ENCODE results near the gene CEP57L1. TPM values are rescaled to one million over a fixed set of nuclear protein-coding genes. Genes with fewer than 3 reads are reported as not detected.
"Not testable (repeated sequence)": the region's sequence is repeated elsewhere in the genome, so short reads cannot be mapped to it uniquely, and the experiment has no call there.

Gene CEP57L1
- polyA plus RNA-seq, 3 donors, result 3.4 to 5.2 (median 3.9) TPM

- H3K4me3 Mint-ChIP-seq, result no peak overlapping the region
- Histone ChIP-seq H3K79me2 (ENCODE audit: insufficient read depth, low read length) (peaks cover 3% of the 10 kb centered on the region), H3K27ac (ENCODE audit: low read depth in 1 of 2, low read length in 2 of 2) (no peak overlapping the region), H3K36me3 (replicated peaks in 1 of 2; ENCODE audit: control insufficient read depth in 1 of 2, insufficient read depth in 2 of 2, low read length in 2 of 2) (peaks cover 0 to 17% of the 10 kb centered on the region in 2 donors), H3K4me2 (replicated peaks; ENCODE audit: extremely low read depth, low read length, poor library complexity, severe bottlenecking) (no peak overlapping the region), H3K27me3 (ENCODE audit: control insufficient read depth in 2 of 2, insufficient read depth in 2 of 2, low read length in 2 of 2) (no peaks in the 10 kb centered on the region), H2AFZ (ENCODE audit: insufficient read depth, low read depth, low read length, poor library complexity, severe bottlenecking) (no peak overlapping the region), H3K4me3 (replicated peaks in 1 of 3; ENCODE audit: low read depth in 2 of 3, low read length in 3 of 3) (no peak overlapping the region), H3K9ac (ENCODE audit: insufficient read depth, low read length, poor library complexity, severe bottlenecking) (no peak overlapping the region), H3K4me1 (ENCODE audit: control insufficient read depth in 1 of 2, insufficient read depth in 2 of 2, low read length in 2 of 2) (peaks cover 0 to 7% of the 10 kb centered on the region in 2 donors), H3K9me3 (replicated peaks in 1 of 2; ENCODE audit: control insufficient read depth in 1 of 2, insufficient read depth in 1 of 2, low read length in 2 of 2) (no peaks in the 10 kb centered on the region), H4K20me1 (ENCODE audit: insufficient read depth, low read length) (peaks cover 17% of the 10 kb centered on the region)
- intact Hi-C loops (cut with micrococcal nuclease), result no loop called here
- no peaks in the 10 kb centered on the region for H3K27me3 Mint-ChIP-seq (ENCODE audit: low read depth in 3 of 3)
- no peak overlapping the region for H3K27ac Mint-ChIP-seq
- peak; percentile 37 to 62 (median 44) for DNase-seq
- no peaks in the 10 kb centered on the region for H3K9me3 Mint-ChIP-seq
- peaks cover 12 to 16% of the 10 kb centered on the region in 2 donors for H3K36me3 Mint-ChIP-seq
- peak; percentile 26 for TF ChIP-seq CTCF (IDR thresholded peaks at IDR 0.05)
- H3K4me1 Mint-ChIP-seq, result peaks cover 9% of the 10 kb centered on the region
- 13% methylated on average over 1 of the region's 1 CpG for WGBS (ENCODE audit: insufficient coverage)
Measured at GRCh38 chr6:109082188-109082577, 13.1 kb upstream of the CEP57L1 start.

GRCh38 chr6:109083657-109084056, 11.7 kb upstream of the CEP57L1 start:
- intact Hi-C loops (cut with micrococcal nuclease), result no loop called here
- no peak overlapping the region for H3K4me3 Mint-ChIP-seq
- H3K27ac Mint-ChIP-seq, result no peak overlapping the region
- DNase-seq, result no peak
- WGBS (ENCODE audit: insufficient coverage), result no CpG with 5 or more reads among the region's 1 CpG
- Histone ChIP-seq H3K4me2 (replicated peaks; ENCODE audit: extremely low read depth, low read length, poor library complexity, severe bottlenecking) (no peak overlapping the region), H3K9ac (ENCODE audit: insufficient read depth, low read length, poor library complexity, severe bottlenecking) (no peak overlapping the region), H3K36me3 (replicated peaks in 1 of 2; ENCODE audit: control insufficient read depth in 1 of 2, insufficient read depth in 2 of 2, low read length in 2 of 2) (peaks cover 0 to 27% of the 10 kb centered on the region in 2 donors), H3K27ac (ENCODE audit: low read depth in 1 of 2, low read length in 2 of 2) (no peak overlapping the region), H3K4me1 (ENCODE audit: control insufficient read depth in 1 of 2, insufficient read depth in 2 of 2, low read length in 2 of 2) (peaks cover 5 to 15% of the 10 kb centered on the region in 2 donors), H2AFZ (ENCODE audit: insufficient read depth, low read depth, low read length, poor library complexity, severe bottlenecking) (no peak overlapping the region), H3K79me2 (ENCODE audit: insufficient read depth, low read length) (peaks cover 7% of the 10 kb centered on the region), H3K9me3 (replicated peaks in 1 of 2; ENCODE audit: control insufficient read depth in 1 of 2, insufficient read depth in 1 of 2, low read length in 2 of 2) (no peaks in the 10 kb centered on the region), H4K20me1 (ENCODE audit: insufficient read depth, low read length) (peaks cover 13% of the 10 kb centered on the region), H3K27me3 (ENCODE audit: control insufficient read depth in 2 of 2, insufficient read depth in 2 of 2, low read length in 2 of 2) (no peaks in the 10 kb centered on the region), H3K4me3 (replicated peaks in 1 of 3; ENCODE audit: low read depth in 2 of 3, low read length in 3 of 3) (no peak overlapping the region)
- H3K27me3 Mint-ChIP-seq (ENCODE audit: low read depth in 3 of 3), result no peaks in the 10 kb centered on the region
- H3K4me1 Mint-ChIP-seq, result peaks cover 17% of the 10 kb centered on the region
- TF ChIP-seq CTCF (IDR thresholded peaks at IDR 0.05), result no peak
- H3K9me3 Mint-ChIP-seq, result no peaks in the 10 kb centered on the region
- H3K36me3 Mint-ChIP-seq, result peaks cover 14 to 24% of the 10 kb centered on the region in 2 donors

- H3K9ac ChIP-seq (ENCODE audit: insufficient read depth, low read length, poor library complexity, severe bottlenecking); H3K27ac ChIP-seq (ENCODE audit: low read depth in 1 of 2, low read length in 2 of 2); intact Hi-C loops (cut with micrococcal nuclease); H3K27me3 Mint-ChIP-seq (ENCODE audit: low read depth in 3 of 3); H3K4me3 Mint-ChIP-seq; H3K27me3 ChIP-seq (ENCODE audit: control insufficient read depth in 2 of 2, insufficient read depth in 2 of 2, low read length in 2 of 2); H3K9me3 ChIP-seq (replicated peaks in 1 of 2; ENCODE audit: control insufficient read depth in 1 of 2, insufficient read depth in 1 of 2, low read length in 2 of 2); H3K4me2 ChIP-seq (replicated peaks; ENCODE audit: extremely low read depth, low read length, poor library complexity, severe bottlenecking); H3K79me2 ChIP-seq (ENCODE audit: insufficient read depth, low read length); DNase-seq; H3K4me3 ChIP-seq (replicated peaks in 1 of 3; ENCODE audit: low read depth in 2 of 3, low read length in 3 of 3); H3K9me3 Mint-ChIP-seq; H2AFZ ChIP-seq (ENCODE audit: insufficient read depth, low read depth, low read length, poor library complexity, severe bottlenecking): not testable (repeated sequence)
- H4K20me1 ChIP-seq (ENCODE audit: insufficient read depth, low read length), result peaks cover 13% of the 10 kb centered on the region
- Mint-ChIP-seq H3K36me3 (peaks cover 14 to 24% of the 10 kb centered on the region in 2 donors), H3K27ac (peak overlapping the region in 1 of 7 donors; percentile 66), H3K4me1 (peaks cover 17% of the 10 kb centered on the region)
- H3K4me1 ChIP-seq (ENCODE audit: control insufficient read depth in 1 of 2, insufficient read depth in 2 of 2, low read length in 2 of 2), result peaks cover 5 to 15% of the 10 kb centered on the region in 2 donors
- WGBS (ENCODE audit: insufficient coverage), result no CpG with 5 or more reads among the region's 8 CpGs
- H3K36me3 ChIP-seq (replicated peaks in 1 of 2; ENCODE audit: control insufficient read depth in 1 of 2, insufficient read depth in 2 of 2, low read length in 2 of 2), result peaks cover 0 to 27% of the 10 kb centered on the region in 2 donors
Measured at GRCh38 chr6:109084146-109084545, 11.2 kb upstream of the CEP57L1 start.

Data from CD14-positive monocyte (primary cell).